Measurements from ENCODE around the gene KCNIP1.

GRCh38 chr5:170753311-170753710 is 249.5 kb downstream of the KCNIP1 start:
- TF ChIP-seq CTCF (IDR thresholded peaks at IDR 0.05; ENCODE audit: low read length) = no peak
- TF ChIP-seq EZH2 (IDR thresholded peaks at IDR 0.05; ENCODE audit: borderline replicate concordance, low read length) = no peak
